ENCODE data around the gene PARM1.

PARM1 gene

DNA sequence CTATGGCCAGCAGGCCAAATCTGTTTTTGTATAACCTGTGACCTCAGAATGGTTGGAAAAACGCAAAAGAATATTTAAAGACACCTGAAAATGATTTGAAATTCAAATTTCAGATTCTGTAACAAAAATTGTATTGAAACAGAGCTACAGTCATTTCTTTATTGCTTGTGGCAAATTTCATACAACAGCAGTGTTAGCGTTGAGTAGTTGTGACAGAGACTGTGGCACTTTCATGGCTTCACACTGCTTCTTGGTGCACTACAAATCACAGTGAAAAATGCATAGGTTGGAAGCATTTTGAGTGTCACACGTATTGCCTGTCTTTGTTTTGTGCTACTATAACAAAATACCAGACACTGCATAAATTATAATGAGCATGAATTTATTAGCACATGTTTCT is 12.2 kb upstream of the PARM1 start:
- H3K4me3 ChIP-seq (replicated peaks; ENCODE audit: insufficient read depth, low read length) = no peak overlapping the region
- no peak for TF ChIP-seq GABPA (IDR thresholded peaks at IDR 0.05; ENCODE audit: low read depth)
- no peak for TF ChIP-seq SPI1 (IDR thresholded peaks at IDR 0.05; ENCODE audit: borderline replicate concordance, low read depth)
- no peak for TF ChIP-seq POLR2AphosphoS5 (IDR thresholded peaks at IDR 0.05; ENCODE audit: low read depth)
- TF ChIP-seq, protein P1, sequence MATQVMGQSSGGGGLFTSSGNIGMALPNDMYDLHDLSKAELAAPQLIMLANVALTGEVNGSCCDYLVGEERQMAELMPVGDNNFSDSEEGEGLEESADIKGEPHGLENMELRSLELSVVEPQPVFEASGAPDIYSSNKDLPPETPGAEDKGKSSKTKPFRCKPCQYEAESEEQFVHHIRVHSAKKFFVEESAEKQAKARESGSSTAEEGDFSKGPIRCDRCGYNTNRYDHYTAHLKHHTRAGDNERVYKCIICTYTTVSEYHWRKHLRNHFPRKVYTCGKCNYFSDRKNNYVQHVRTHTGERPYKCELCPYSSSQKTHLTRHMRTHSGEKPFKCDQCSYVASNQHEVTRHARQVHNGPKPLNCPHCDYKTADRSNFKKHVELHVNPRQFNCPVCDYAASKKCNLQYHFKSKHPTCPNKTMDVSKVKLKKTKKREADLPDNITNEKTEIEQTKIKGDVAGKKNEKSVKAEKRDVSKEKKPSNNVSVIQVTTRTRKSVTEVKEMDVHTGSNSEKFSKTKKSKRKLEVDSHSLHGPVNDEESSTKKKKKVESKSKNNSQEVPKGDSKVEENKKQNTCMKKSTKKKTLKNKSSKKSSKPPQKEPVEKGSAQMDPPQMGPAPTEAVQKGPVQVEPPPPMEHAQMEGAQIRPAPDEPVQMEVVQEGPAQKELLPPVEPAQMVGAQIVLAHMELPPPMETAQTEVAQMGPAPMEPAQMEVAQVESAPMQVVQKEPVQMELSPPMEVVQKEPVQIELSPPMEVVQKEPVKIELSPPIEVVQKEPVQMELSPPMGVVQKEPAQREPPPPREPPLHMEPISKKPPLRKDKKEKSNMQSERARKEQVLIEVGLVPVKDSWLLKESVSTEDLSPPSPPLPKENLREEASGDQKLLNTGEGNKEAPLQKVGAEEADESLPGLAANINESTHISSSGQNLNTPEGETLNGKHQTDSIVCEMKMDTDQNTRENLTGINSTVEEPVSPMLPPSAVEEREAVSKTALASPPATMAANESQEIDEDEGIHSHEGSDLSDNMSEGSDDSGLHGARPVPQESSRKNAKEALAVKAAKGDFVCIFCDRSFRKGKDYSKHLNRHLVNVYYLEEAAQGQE (IDR thresholded peaks at IDR 0.05; ENCODE audit: insufficient replicate concordance, low read depth) = no peak
- TF ChIP-seq, protein P2, sequence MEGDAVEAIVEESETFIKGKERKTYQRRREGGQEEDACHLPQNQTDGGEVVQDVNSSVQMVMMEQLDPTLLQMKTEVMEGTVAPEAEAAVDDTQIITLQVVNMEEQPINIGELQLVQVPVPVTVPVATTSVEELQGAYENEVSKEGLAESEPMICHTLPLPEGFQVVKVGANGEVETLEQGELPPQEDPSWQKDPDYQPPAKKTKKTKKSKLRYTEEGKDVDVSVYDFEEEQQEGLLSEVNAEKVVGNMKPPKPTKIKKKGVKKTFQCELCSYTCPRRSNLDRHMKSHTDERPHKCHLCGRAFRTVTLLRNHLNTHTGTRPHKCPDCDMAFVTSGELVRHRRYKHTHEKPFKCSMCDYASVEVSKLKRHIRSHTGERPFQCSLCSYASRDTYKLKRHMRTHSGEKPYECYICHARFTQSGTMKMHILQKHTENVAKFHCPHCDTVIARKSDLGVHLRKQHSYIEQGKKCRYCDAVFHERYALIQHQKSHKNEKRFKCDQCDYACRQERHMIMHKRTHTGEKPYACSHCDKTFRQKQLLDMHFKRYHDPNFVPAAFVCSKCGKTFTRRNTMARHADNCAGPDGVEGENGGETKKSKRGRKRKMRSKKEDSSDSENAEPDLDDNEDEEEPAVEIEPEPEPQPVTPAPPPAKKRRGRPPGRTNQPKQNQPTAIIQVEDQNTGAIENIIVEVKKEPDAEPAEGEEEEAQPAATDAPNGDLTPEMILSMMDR (IDR thresholded peaks at IDR 0.05; ENCODE audit: insufficient read depth, low read length) = no peak
- DNase-seq (ENCODE audit: low read depth in 1 of 2, low spot score in 1 of 2) = no peak
- peaks cover 4% of the 10 kb centered on the region for H3K27me3 ChIP-seq (ENCODE audit: insufficient read depth, poor library complexity, severe bottlenecking)
- no peak overlapping the region for H3K27ac ChIP-seq (replicated peaks)

DNA sequence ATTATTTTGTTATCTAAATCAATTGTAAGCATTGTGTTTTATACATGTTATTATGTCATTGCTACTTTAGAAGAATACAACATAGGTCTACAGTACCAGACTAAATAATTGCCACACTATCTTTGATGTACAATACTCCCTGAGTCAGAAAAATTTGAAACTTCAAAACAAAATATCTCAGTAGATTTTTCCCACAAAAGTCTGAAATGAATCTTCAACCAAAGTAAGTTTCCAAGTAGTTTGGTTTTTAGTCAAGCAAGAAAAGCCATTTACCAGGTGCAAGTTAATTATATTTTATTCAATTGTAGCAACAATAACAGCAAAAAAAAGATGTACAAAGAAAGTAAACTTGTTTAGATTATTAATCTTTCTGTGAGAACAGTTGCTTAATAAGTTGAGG is 11.4 kb upstream of the PARM1 start:
- no peak for TF ChIP-seq SPI1 (IDR thresholded peaks at IDR 0.05; ENCODE audit: borderline replicate concordance, low read depth)
- no peak for TF ChIP-seq POLR2AphosphoS5 (IDR thresholded peaks at IDR 0.05; ENCODE audit: low read depth)
- TF ChIP-seq, protein P2 (IDR thresholded peaks at IDR 0.05; ENCODE audit: insufficient read depth, low read length) = no peak
- TF ChIP-seq, protein P1 (IDR thresholded peaks at IDR 0.05; ENCODE audit: insufficient replicate concordance, low read depth) = no peak
- TF ChIP-seq GABPA (IDR thresholded peaks at IDR 0.05; ENCODE audit: low read depth) = no peak
- Histone ChIP-seq H3K27me3 (ENCODE audit: insufficient read depth, poor library complexity, severe bottlenecking) (peaks cover 4% of the 10 kb centered on the region), H3K4me3 (replicated peaks; ENCODE audit: insufficient read depth, low read length) (no peak overlapping the region), H3K27ac (replicated peaks) (no peak overlapping the region)
- no peak for DNase-seq (ENCODE audit: low read depth in 1 of 2, low spot score in 1 of 2)

DNA sequence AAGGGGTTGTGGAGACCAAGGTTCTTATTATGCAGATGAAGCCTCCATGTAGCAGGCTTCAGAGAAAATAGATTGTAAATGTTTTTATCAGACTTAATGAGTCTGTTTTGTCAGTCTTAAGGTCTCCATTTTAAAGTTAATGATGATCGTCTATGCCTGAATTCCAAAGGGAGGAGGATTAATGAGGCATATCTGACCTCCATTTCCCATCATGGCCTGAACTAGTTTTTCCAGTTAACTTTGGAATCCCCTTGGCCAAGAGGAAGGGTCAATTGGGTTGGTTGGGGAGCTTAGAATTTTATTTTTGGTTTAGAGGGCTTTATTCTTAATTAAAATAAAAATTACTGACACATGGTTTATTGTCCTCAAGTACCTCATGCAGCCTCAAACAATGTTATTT is 6.9 kb upstream of the PARM1 start:
- Histone ChIP-seq H3K27me3 (ENCODE audit: insufficient read depth, poor library complexity, severe bottlenecking) (no peaks in the 10 kb centered on the region), H3K4me3 (replicated peaks; ENCODE audit: insufficient read depth, low read length) (no peak overlapping the region), H3K27ac (replicated peaks) (no peak overlapping the region)
- no peak for DNase-seq (ENCODE audit: low read depth in 1 of 2, low spot score in 1 of 2)
- no peak for TF ChIP-seq GABPA (IDR thresholded peaks at IDR 0.05; ENCODE audit: low read depth)
- TF ChIP-seq, protein P2 (IDR thresholded peaks at IDR 0.05; ENCODE audit: insufficient read depth, low read length) = no peak
- TF ChIP-seq POLR2AphosphoS5 (IDR thresholded peaks at IDR 0.05; ENCODE audit: low read depth) = no peak
- TF ChIP-seq SPI1 (IDR thresholded peaks at IDR 0.05; ENCODE audit: borderline replicate concordance, low read depth) = no peak
- TF ChIP-seq, protein P1 (IDR thresholded peaks at IDR 0.05; ENCODE audit: insufficient replicate concordance, low read depth) = no peak
